Activated CD4-positive, alpha-beta memory T cell treated with anti-CD3 and anti-CD28 coated beads for 36 hours (primary cell): ENCODE measurements around the gene FSHB. TPM values are rescaled to one million over a fixed set of nuclear protein-coding genes. Genes with fewer than 3 reads are reported as not detected.
"Not testable (repeated sequence)": the region's sequence is repeated elsewhere in the genome, so short reads cannot be mapped to it uniquely, and the experiment has no call there.

Experiments
- CTCF ChIA-PET: fragments of 350-600 bp; sonication (Branson Sonifier 250); formaldehyde crosslinking; loops from one replicate; lab custom pipeline; 2021; ENCODE audit warnings: antibody characterized with exemption, inconsistent platforms; lab: Charles Lee
- POLR2A ChIA-PET: fragments of 350-600 bp; sonication (Branson Sonifier 250); formaldehyde crosslinking; loops from one replicate; lab custom pipeline; 2021; ENCODE audit warnings: antibody characterized with exemption; lab: Charles Lee
- DNase-seq: peaks from one replicate; pipeline ENCODE4 v3.0.0-alpha.2; 2020
- H3K27ac Mint-ChIP-seq: one replicate; pipeline ENCODE4 v1.8.0; 2021; ENCODE audit warnings: mixed read lengths
- H3K27me3 Mint-ChIP-seq: one replicate; pipeline ENCODE4 v1.8.0; 2021; ENCODE audit warnings: mixed read lengths
- H3K36me3 Mint-ChIP-seq: one replicate; pipeline ENCODE4 v1.8.0; 2021; ENCODE audit warnings: mixed read lengths
- H3K4me1 Mint-ChIP-seq: one replicate; pipeline ENCODE4 v1.8.0; 2021; ENCODE audit warnings: low read depth, mixed read lengths
- H3K4me3 Mint-ChIP-seq: one replicate; pipeline ENCODE4 v1.8.0; 2021; ENCODE audit warnings: mild to moderate bottlenecking, mixed read lengths
- H3K9me3 Mint-ChIP-seq: one replicate; pipeline ENCODE4 v1.8.0; 2021; ENCODE audit warnings: mixed read lengths
- intact Hi-C: fragments of 100-400 bp; cut with micrococcal nuclease; formaldehyde crosslinking; loops from one replicate; pipeline ENCODE4 v1.15.1; 2023
- total RNA-seq, 2 experiments: library from RNA; stranded (reverse); gene quantifications; one replicate each; pipeline ENCODE4 v1.2.3, GENCODE V29; 2021

Gene FSHB
- total RNA-seq, result not detected

- H3K9me3 Mint-ChIP-seq, result peaks cover 8% of the 10 kb centered on the region
- no peak within 1 kb of the TSS for H3K4me3 Mint-ChIP-seq
- ChIA-PET CTCF (interaction anchor here (1.0 kb wide), 1 partner anchor 34 kb away, joined by 3 read pairs; no protein-coding TSS in a partner anchor), POLR2A (no interaction called here)
- no peaks in the 10 kb centered on the region for H3K4me1 Mint-ChIP-seq
- peaks cover 12% of the 10 kb centered on the region for H3K27me3 Mint-ChIP-seq
- no peak within 1 kb of the TSS for H3K27ac Mint-ChIP-seq
- intact Hi-C loops, result no loop called here
- no peak for DNase-seq
- H3K36me3 Mint-ChIP-seq, result peaks cover 5% of the 10 kb centered on the region
Measured at GRCh38 chr11:30230714-30231113, at the start of gene FSHB. FSHB (plus strand) TSS chr11:30231014; CDS start chr11:30231903, 889 bp downstream.

- Mint-ChIP-seq H3K27ac (no peak overlapping the region), H3K36me3 (no peaks in the 10 kb centered on the region), H3K9me3 (peaks cover 15% of the 10 kb centered on the region), H3K27me3 (no peaks in the 10 kb centered on the region), H3K4me3 (no peak overlapping the region), H3K4me1 (no peaks in the 10 kb centered on the region)
- intact Hi-C loops, result no loop called here
- CTCF ChIA-PET, result interaction anchor here (2.0 kb wide), 1 partner anchor 10 kb away, joined by 8 read pairs; no protein-coding TSS in a partner anchor
- POLR2A ChIA-PET, result no interaction called here
- no peak for DNase-seq
Measured at GRCh38 chr11:30186748-30187147, 44.1 kb upstream of the FSHB start.

- Mint-ChIP-seq H3K9me3 (no peaks in the 10 kb centered on the region), H3K4me1 (no peaks in the 10 kb centered on the region), H3K27ac (no peak overlapping the region), H3K27me3 (peaks cover 2% of the 10 kb centered on the region), H3K4me3 (no peak overlapping the region), H3K36me3 (no peaks in the 10 kb centered on the region)
- intact Hi-C loops, result no loop called here
- ChIA-PET POLR2A (no interaction called here), CTCF (interaction anchor here (1.0 kb wide), 2 partner anchors 49 to 141 kb away, joined by 3 read pairs; no protein-coding TSS in a partner anchor)
- no peak for DNase-seq
Measured at GRCh38 chr11:30192620-30193019, 38.2 kb upstream of the FSHB start.

GRCh38 chr11:30196400-30197206, 34.2 kb upstream of the FSHB start:
- no peaks in the 10 kb centered on the region for H3K36me3 Mint-ChIP-seq
- DNase-seq, result peak; percentile 54
- no peak overlapping the region for H3K27ac Mint-ChIP-seq
- no peaks in the 10 kb centered on the region for H3K4me1 Mint-ChIP-seq
- peaks cover 2% of the 10 kb centered on the region for H3K27me3 Mint-ChIP-seq
- ChIA-PET CTCF (interaction anchor here (0.6 to 2.1 kb wide), 13 partner anchors 10 to 138 kb away, joined by 3 to 8 read pairs (median 3); partner anchors contain the start of gene FSHB), POLR2A (no interaction called here)
- no peaks in the 10 kb centered on the region for H3K9me3 Mint-ChIP-seq
- intact Hi-C loops, result no loop called here
- no peak overlapping the region for H3K4me3 Mint-ChIP-seq

GRCh38 chr11:30197869-30198268, 32.9 kb upstream of the FSHB start:
- Mint-ChIP-seq H3K27me3 (peaks cover 2% of the 10 kb centered on the region), H3K4me1 (no peaks in the 10 kb centered on the region), H3K4me3 (no peak overlapping the region), H3K9me3 (no peaks in the 10 kb centered on the region), H3K27ac (no peak overlapping the region), H3K36me3 (no peaks in the 10 kb centered on the region)
- intact Hi-C loops, result no loop called here
- POLR2A ChIA-PET, result no interaction called here
- CTCF ChIA-PET, result interaction anchor here (0.7 kb wide), 1 partner anchor 21 kb away, joined by 3 read pairs; no protein-coding TSS in a partner anchor
- DNase-seq, result no peak

GRCh38 chr11:30202989-30203388, 27.8 kb upstream of the FSHB start:
- H3K27ac Mint-ChIP-seq, H3K36me3 Mint-ChIP-seq, POLR2A ChIA-PET, H3K27me3 Mint-ChIP-seq, DNase-seq, H3K4me1 Mint-ChIP-seq, H3K4me3 Mint-ChIP-seq, intact Hi-C loops, H3K9me3 Mint-ChIP-seq: not testable (repeated sequence)
- CTCF ChIA-PET, result interaction anchor here (0.8 kb wide), 1 partner anchor 75 kb away, joined by 3 read pairs; no protein-coding TSS in a partner anchor

GRCh38 chr11:30203850-30204249, 27.0 kb upstream of the FSHB start:
- Mint-ChIP-seq H3K4me3 (no peak overlapping the region), H3K27me3 (peaks cover 2% of the 10 kb centered on the region), H3K27ac (no peak overlapping the region), H3K9me3 (no peaks in the 10 kb centered on the region), H3K4me1 (peaks cover 5% of the 10 kb centered on the region), H3K36me3 (no peaks in the 10 kb centered on the region)
- DNase-seq, result no peak
- POLR2A ChIA-PET, result no interaction called here
- CTCF ChIA-PET, result interaction anchor here (0.8 kb wide), 1 partner anchor 76 kb away, joined by 3 read pairs; no protein-coding TSS in a partner anchor
- intact Hi-C loops, result no loop called here

GRCh38 chr11:30206249-30206996, 24.4 kb upstream of the FSHB start:
- ChIA-PET CTCF (interaction anchor here (1.4 kb wide), 1 partner anchor 10 kb away, joined by 4 read pairs; no protein-coding TSS in a partner anchor), POLR2A (no interaction called here)
- H3K4me3 Mint-ChIP-seq, result no peak overlapping the region
- H3K4me1 Mint-ChIP-seq, result peaks cover 5% of the 10 kb centered on the region
- DNase-seq, result no peak
- no peak overlapping the region for H3K27ac Mint-ChIP-seq
- H3K9me3 Mint-ChIP-seq, result no peaks in the 10 kb centered on the region
- H3K36me3 Mint-ChIP-seq, result no peaks in the 10 kb centered on the region
- intact Hi-C loops, result no loop called here
- H3K27me3 Mint-ChIP-seq, result peaks cover 2% of the 10 kb centered on the region

GRCh38 chr11:30210357-30210756, 20.5 kb upstream of the FSHB start:
- intact Hi-C loops, result no loop called here
- no peak overlapping the region for H3K4me3 Mint-ChIP-seq
- H3K9me3 Mint-ChIP-seq, result no peaks in the 10 kb centered on the region
- CTCF ChIA-PET, result interaction anchor here (0.7 kb wide), 1 partner anchor 10 kb away, joined by 3 read pairs; no protein-coding TSS in a partner anchor
- peaks cover 2% of the 10 kb centered on the region for H3K27me3 Mint-ChIP-seq
- peaks cover 5% of the 10 kb centered on the region for H3K4me1 Mint-ChIP-seq
- no peak overlapping the region for H3K27ac Mint-ChIP-seq
- DNase-seq, result no peak
- POLR2A ChIA-PET, result no interaction called here
- no peaks in the 10 kb centered on the region for H3K36me3 Mint-ChIP-seq

GRCh38 chr11:30216534-30216933, 14.3 kb upstream of the FSHB start:
- H3K4me3 Mint-ChIP-seq, result no peak overlapping the region
- H3K27ac Mint-ChIP-seq, result no peak overlapping the region
- CTCF ChIA-PET, result interaction anchor here (0.6 kb wide), 1 partner anchor 20 kb away, joined by 3 read pairs; no protein-coding TSS in a partner anchor

GRCh38 chr11:30218278-30218677, 12.5 kb upstream of the FSHB start:
- ChIA-PET CTCF (no interaction called here), POLR2A (no interaction called here)
- Mint-ChIP-seq H3K27me3 (no peaks in the 10 kb centered on the region), H3K4me3 (no peak overlapping the region), H3K36me3 (no peaks in the 10 kb centered on the region), H3K4me1 (no peaks in the 10 kb centered on the region), H3K27ac (no peak overlapping the region), H3K9me3 (no peaks in the 10 kb centered on the region)
- DNase-seq, result no peak
- intact Hi-C loops, result no loop called here

More at GRCh38 chr11:30216534-30216933, 14.3 kb upstream of the FSHB start:
- Mint-ChIP-seq H3K9me3 (no peaks in the 10 kb centered on the region), H3K36me3 (no peaks in the 10 kb centered on the region), H3K4me1 (no peaks in the 10 kb centered on the region), H3K27me3 (no peaks in the 10 kb centered on the region)
- POLR2A ChIA-PET, result no interaction called here
- intact Hi-C loops, result no loop called here
- DNase-seq, result no peak

GRCh38 chr11:30225642-30226041, 5.2 kb upstream of the FSHB start:
- intact Hi-C loops, result no loop called here
- peaks cover 5% of the 10 kb centered on the region for H3K36me3 Mint-ChIP-seq
- peaks cover 8% of the 10 kb centered on the region for H3K9me3 Mint-ChIP-seq
- ChIA-PET CTCF (no interaction called here), POLR2A (no interaction called here)
- H3K27ac Mint-ChIP-seq, result no peak overlapping the region
- H3K4me3 Mint-ChIP-seq, result no peak overlapping the region
- no peaks in the 10 kb centered on the region for H3K4me1 Mint-ChIP-seq
- DNase-seq, result no peak
- peaks cover 13% of the 10 kb centered on the region for H3K27me3 Mint-ChIP-seq
